Activated CD8-positive, alpha-beta memory T cell treated with anti-CD3 and anti-CD28 coated beads for 1 hour (primary cell): ENCODE data around the gene NFKBIA.
A peak's percentile ranks its signal among the peaks of the same experiment; 100 is the strongest.
"Not testable (repeated sequence)": the region's sequence is repeated elsewhere in the genome, so short reads cannot be mapped to it uniquely, and the experiment has no call there.

ENCODE experiments used
- DNase-seq, 2 donors: peaks; one replicate each; pipeline ENCODE4 v3.0.0-alpha.2; 2020; ENCODE audit warnings: low read depth in 1 of 2; ENCODE audit errors: extremely low read depth in 1 of 2

NFKBIA gene

GRCh38 chr14:35409595-35409994, 5.0 kb upstream of the NFKBIA start:
- DNase-seq: no peak

GRCh38 chr14:35408026-35408425, 3.5 kb upstream of the NFKBIA start:
- DNase-seq: no peak

GRCh38 chr14:35407306-35407630, 2.7 kb upstream of the NFKBIA start:
- DNase-seq: no peak

- no peak for DNase-seq
Observed at GRCh38 chr14:35406506-35407305, 2.2 kb upstream of the NFKBIA start.

GRCh38 chr14:35406090-35406489, 1.5 kb upstream of the NFKBIA start:
- DNase-seq: no peak

GRCh38 chr14:35405304-35405996, 901 bp upstream of the NFKBIA start:
- no peak for DNase-seq

- peak; percentile 86 to 94 for DNase-seq
Observed at GRCh38 chr14:35403603-35404448, 723 bp downstream of the NFKBIA start.

- no peak for DNase-seq
Observed at GRCh38 chr14:35403114-35403602, 1.4 kb downstream of the NFKBIA start.

GRCh38 chr14:35402323-35403113, 2.0 kb downstream of the NFKBIA start:
- no peak for DNase-seq

GRCh38 chr14:35401422-35402265, 2.9 kb downstream of the NFKBIA start:
- no peak for DNase-seq

- no peak for DNase-seq
Observed at GRCh38 chr14:35400648-35401421, 3.7 kb downstream of the NFKBIA start.

GRCh38 chr14:35399083-35399937, 5.2 kb downstream of the NFKBIA start:
- DNase-seq: no peak

- DNase-seq: no peak
Observed at GRCh38 chr14:35398071-35398584, 6.4 kb downstream of the NFKBIA start.

- DNase-seq: not testable (repeated sequence)
Observed at GRCh38 chr14:35396610-35397009, 7.9 kb downstream of the NFKBIA start.

GRCh38 chr14:35395283-35395682, 9.3 kb downstream of the NFKBIA start:
- no peak for DNase-seq

GRCh38 chr14:35394326-35395013, 10.1 kb downstream of the NFKBIA start:
- DNase-seq: no peak

GRCh38 chr14:35393826-35394225, 10.7 kb downstream of the NFKBIA start:
- no peak for DNase-seq
